Endothelial cell of umbilical vein (primary cell): ENCODE data around the gene KCNRG. TPM values are rescaled to one million over a fixed set of nuclear protein-coding genes. Genes with fewer than 3 reads are reported as not detected.

Experiments
- BruUV-seq: library from RNA; stranded (reverse); fragments of 400-500 nt; replicated peaks from 2 replicates; lab custom pipeline; 2021; lab: Mats Ljungman, UMichigan
- CTCF ChIA-PET: fragments of 300-600, 350-600 bp; sonication (Branson Sonifier 250); formaldehyde crosslinking; loops from one replicate; lab custom pipeline; 2021; ENCODE audit warnings: antibody characterized with exemption, inconsistent platforms; lab: Charles Lee
- POLR2A ChIA-PET: fragments of 300-600, 350-600 bp; sonication (Branson Sonifier 250); formaldehyde crosslinking; loops from one replicate; lab custom pipeline; 2021; ENCODE audit warnings: antibody characterized with exemption, inconsistent platforms; lab: Charles Lee
- DNase-seq: peaks from one replicate; pipeline ENCODE4 v3.0.0-alpha.2; 2011; ENCODE audit warnings: low read depth, low spot score
- FAIRE-seq: peaks from 2 replicates; lab custom pipeline; 2011; peaks lifted over from hg19 to GRCh38; lab: Jason Lieb, UNC
- H2AFZ ChIP-seq: 2 replicates; pipeline ENCODE4 v1.6.0; 2012; ENCODE audit warnings: low read depth, low read length, control low read depth, inconsistent platforms
- H3K27ac ChIP-seq: 2 replicates; pipeline ENCODE4 v1.5.1; 2011; ENCODE audit warnings: low read depth, mild to moderate bottlenecking, control low read depth, low read length, moderate library complexity; ENCODE audit not compliant: insufficient read depth
- H3K27me3 ChIP-seq, 2 experiments: 2 replicates each; pipeline versions ENCODE4 v1.6.0 to v1.6.1; 2011; ENCODE audit warnings: low read length in 2 of 2, mixed read lengths in 1 of 2; ENCODE audit not compliant: control insufficient read depth in 2 of 2, insufficient read depth in 2 of 2
- H3K36me3 ChIP-seq, 2 experiments: 2 replicates in 1 of 2; 3 replicates in 1 of 2; pipeline ENCODE4 v1.5.1; 2011; ENCODE audit warnings: low read length in 2 of 2, mild to moderate bottlenecking in 1 of 2, moderate library complexity in 1 of 2; ENCODE audit not compliant: control insufficient read depth in 2 of 2, insufficient read depth in 2 of 2; ENCODE audit errors: extremely low read depth in 1 of 2
- H3K4me1 ChIP-seq: 3 replicates; pipeline ENCODE4 v1.5.1; 2011; ENCODE audit warnings: mild to moderate bottlenecking, low read length; ENCODE audit not compliant: control insufficient read depth, insufficient read depth; ENCODE audit errors: extremely low read depth
- H3K4me2 ChIP-seq: 2 replicates; pipeline ENCODE4 v1.6.1; 2011; ENCODE audit warnings: low read length, control low read depth, mixed read lengths; ENCODE audit not compliant: insufficient read depth
- H3K4me3 ChIP-seq, 3 experiments: fragments of 200-600 bp in 1 of 3; sonication (generic), shearing (Covaris generic) in 1 of 3; replicated peaks in 1 of 3; 2 replicates each; pipeline ENCODE4 v1.5.1; 2011 to 2016; ENCODE audit warnings: control low read depth in 3 of 3, low read length in 3 of 3, mild to moderate bottlenecking in 2 of 3, inconsistent platforms in 1 of 3, low read depth in 1 of 3, moderate library complexity in 1 of 3; ENCODE audit not compliant: insufficient read depth in 1 of 3
- H3K79me2 ChIP-seq: 2 replicates; pipeline ENCODE4 v1.6.0; 2012; ENCODE audit warnings: low read length, inconsistent platforms; ENCODE audit not compliant: control insufficient read depth, insufficient read depth
- H3K9ac ChIP-seq: replicated peaks from 2 replicates; pipeline ENCODE3; 2011; ENCODE audit warnings: low read length, control low read depth; ENCODE audit not compliant: insufficient read depth; ENCODE audit errors: extremely low read depth
- H3K9me1 ChIP-seq: replicated peaks from 3 replicates; pipeline ENCODE4 v1.6.0; 2011; ENCODE audit warnings: mild to moderate bottlenecking, low read length; ENCODE audit not compliant: control insufficient read depth, insufficient read depth; ENCODE audit errors: extremely low read depth
- H3K9me3 ChIP-seq: replicated peaks from 2 replicates; pipeline ENCODE4 v1.5.1; 2012; ENCODE audit warnings: low read length, inconsistent platforms; ENCODE audit not compliant: control insufficient read depth, insufficient read depth
- H4K20me1 ChIP-seq: replicated peaks from 2 replicates; pipeline ENCODE3; 2011; ENCODE audit warnings: mild to moderate bottlenecking, low read length; ENCODE audit not compliant: control insufficient read depth, insufficient read depth; ENCODE audit errors: extremely low read depth
- EZH2 ChIP-seq: IDR thresholded peaks from 2 replicates; pipeline ENCODE4 v1.6.1; 2012; ENCODE audit warnings: borderline replicate concordance, low read depth, mild to moderate bottlenecking, moderate library complexity, low read length, inconsistent platforms; ENCODE audit not compliant: severe bottlenecking
- FOS ChIP-seq: IDR thresholded peaks from 2 replicates; pipeline ENCODE4 v1.6.1; 2011; ENCODE audit warnings: mild to moderate bottlenecking, low read length, moderate library complexity, borderline replicate concordance; ENCODE audit not compliant: insufficient read depth
- GATA2 ChIP-seq: IDR thresholded peaks from 2 replicates; pipeline ENCODE4 v1.7.0; 2011; ENCODE audit warnings: low read depth, mild to moderate bottlenecking, moderate library complexity, mixed read lengths, low read length; ENCODE audit not compliant: insufficient read length, insufficient read depth
- JUN ChIP-seq: IDR thresholded peaks from 2 replicates; pipeline ENCODE4 v1.6.1; 2011; ENCODE audit warnings: borderline replicate concordance, low read depth; ENCODE audit not compliant: insufficient read length, insufficient read depth
- MYC ChIP-seq: IDR thresholded peaks from one replicate; pipeline ENCODE4 v1.6.1; 2011; ENCODE audit warnings: mild to moderate bottlenecking, low read depth, low read length
- POLR2A ChIP-seq: IDR thresholded peaks from 2 replicates; pipeline ENCODE4 v1.6.1; 2012; ENCODE audit warnings: low read depth, mild to moderate bottlenecking, control low read depth, low read length
- POLR2AphosphoS5 ChIP-seq: IDR thresholded peaks from 2 replicates; pipeline ENCODE4 v1.6.1; 2012; ENCODE audit warnings: low read depth, mild to moderate bottlenecking, control low read depth, low read length, moderate library complexity; ENCODE audit not compliant: insufficient read depth
- dilution Hi-C: fragments of 300-500 bp; cut with MboI; formaldehyde crosslinking; loops from one replicate; pipeline ENCODE4 v1.15.0; 2019; ENCODE audit warnings: low sequenced_read_pairs; ENCODE audit not compliant: extremely low pct_ligation_motif_present
- intact Hi-C: fragments of 100-400 bp; cut with micrococcal nuclease; formaldehyde crosslinking; loops from one replicate; pipeline ENCODE4 v1.10.0; 2022
- polyA plus RNA-seq, 4 experiments: library from polyadenylated mRNA; depleted of rRNA in 3 of 4; stranded (reverse) in 3 of 4; unstranded in 1 of 4; fragments of >200 nt; gene quantifications; 2 replicates each; pipeline versions ENCODE4 v1.2.1 to v1.2.3, GENCODE V29; 2011 to 2012; ENCODE audit warnings: missing spikeins in 1 of 4
- total RNA-seq: library from RNA; stranded (reverse); gene quantifications from 2 replicates; pipeline ENCODE4 v1.2.3, GENCODE V29; 2021
- TF ChIP-seq, protein P1 (sequence below): IDR thresholded peaks from 2 replicates; pipeline ENCODE4 v1.6.1; 2011; ENCODE audit not compliant: insufficient read depth, insufficient read length
- TF ChIP-seq, protein P2 (sequence below), 2 donors: IDR thresholded peaks; 1 replicate in 1 of 2; 2 replicates in 1 of 2; pipeline ENCODE4 v1.5.1; 2011; ENCODE audit warnings: low read length in 2 of 2, mild to moderate bottlenecking in 2 of 2, moderate library complexity in 2 of 2, control low read depth in 1 of 2, inconsistent platforms in 1 of 2, low read depth in 1 of 2; ENCODE audit not compliant: insufficient read depth in 1 of 2; ENCODE audit errors: extremely low read depth in 1 of 2

The KCNRG gene
- total and polyA plus RNA-seq, 2 donors (not counting 3 experiments of a cell fraction or from before 2014, with no cell fraction given), result 0.86 to 1.3 TPM

DNA sequence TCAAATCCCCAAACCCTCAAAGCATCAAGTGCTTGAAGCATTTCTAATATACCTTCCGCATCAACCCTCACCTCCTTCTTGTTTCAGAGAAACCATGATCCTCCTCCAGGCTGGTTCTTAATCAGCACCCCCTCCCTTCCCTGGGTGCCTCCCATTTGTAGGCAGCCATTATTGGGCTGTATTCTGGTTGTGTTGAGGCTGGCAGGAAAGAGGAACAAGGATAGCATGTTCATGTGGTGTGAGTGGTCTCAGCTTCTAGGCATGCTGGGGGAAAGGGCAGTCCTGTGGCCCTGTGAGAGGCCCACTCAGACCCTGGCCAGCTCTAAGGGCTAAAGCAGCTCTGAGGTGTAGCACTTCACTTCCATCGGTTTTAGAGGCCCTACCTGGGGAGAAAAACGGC is 37.3 kb upstream of the KCNRG start:
- H3K4me3 ChIP-seq, result no peak overlapping the region
- dilution Hi-C loops, result no loop called here
- H3K36me3 ChIP-seq, result no peaks in the 10 kb centered on the region
- no peak overlapping the region for H3K4me2 ChIP-seq
- FAIRE-seq, result no peak
- ChIA-PET CTCF (interaction anchor here (0.8 to 5.5 kb wide), 7 partner anchors 19 to 1091 kb away, joined by 3 to 96 read pairs (median 4); partner anchors contain the start of genes KCNRG and TRIM13), POLR2A (no interaction called here)
- H3K27me3 ChIP-seq, result no peaks in the 10 kb centered on the region
- H3K9me1 ChIP-seq, result no peaks in the 10 kb centered on the region
- H3K27ac ChIP-seq, result no peak overlapping the region
- intact Hi-C loops, result loop anchor here (2.0 to 5.0 kb wide), 2 partner anchors 107 to 144 kb away; no protein-coding TSS in a partner anchor
- no TSS peak for BruUV-seq
- TF ChIP-seq MYC (no peak), POLR2AphosphoS5 (no peak), POLR2A (no peak), FOS (no peak), JUN (no peak), GATA2 (no peak), EZH2 (no peak)
- TF ChIP-seq, protein P1, sequence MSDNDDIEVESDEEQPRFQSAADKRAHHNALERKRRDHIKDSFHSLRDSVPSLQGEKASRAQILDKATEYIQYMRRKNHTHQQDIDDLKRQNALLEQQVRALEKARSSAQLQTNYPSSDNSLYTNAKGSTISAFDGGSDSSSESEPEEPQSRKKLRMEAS, result no peak
- TF ChIP-seq, protein P2, sequence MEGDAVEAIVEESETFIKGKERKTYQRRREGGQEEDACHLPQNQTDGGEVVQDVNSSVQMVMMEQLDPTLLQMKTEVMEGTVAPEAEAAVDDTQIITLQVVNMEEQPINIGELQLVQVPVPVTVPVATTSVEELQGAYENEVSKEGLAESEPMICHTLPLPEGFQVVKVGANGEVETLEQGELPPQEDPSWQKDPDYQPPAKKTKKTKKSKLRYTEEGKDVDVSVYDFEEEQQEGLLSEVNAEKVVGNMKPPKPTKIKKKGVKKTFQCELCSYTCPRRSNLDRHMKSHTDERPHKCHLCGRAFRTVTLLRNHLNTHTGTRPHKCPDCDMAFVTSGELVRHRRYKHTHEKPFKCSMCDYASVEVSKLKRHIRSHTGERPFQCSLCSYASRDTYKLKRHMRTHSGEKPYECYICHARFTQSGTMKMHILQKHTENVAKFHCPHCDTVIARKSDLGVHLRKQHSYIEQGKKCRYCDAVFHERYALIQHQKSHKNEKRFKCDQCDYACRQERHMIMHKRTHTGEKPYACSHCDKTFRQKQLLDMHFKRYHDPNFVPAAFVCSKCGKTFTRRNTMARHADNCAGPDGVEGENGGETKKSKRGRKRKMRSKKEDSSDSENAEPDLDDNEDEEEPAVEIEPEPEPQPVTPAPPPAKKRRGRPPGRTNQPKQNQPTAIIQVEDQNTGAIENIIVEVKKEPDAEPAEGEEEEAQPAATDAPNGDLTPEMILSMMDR (IDR thresholded peaks at IDR 0.05; ENCODE audit: extremely low read depth in 1 of 2, insufficient read depth in 1 of 2, low read depth in 1 of 2, low read length in 2 of 2), result no peak
- H4K20me1 ChIP-seq, result no peaks in the 10 kb centered on the region
- DNase-seq, result no peak
- H3K4me1 ChIP-seq, result no peaks in the 10 kb centered on the region
- H3K9ac ChIP-seq, result no peak overlapping the region
- H3K9me3 ChIP-seq, result no peaks in the 10 kb centered on the region
- no peaks in the 10 kb centered on the region for H3K79me2 ChIP-seq
- no peak overlapping the region for H2AFZ ChIP-seq
